Stimulated activated CD4-positive, alpha-beta T cell treated with anti-CD3 and anti-CD28 coated beads, Interleukin-12 subunit alpha, Interleukin-12 subunit beta, amount 100 ng/mL, for 4 hours (primary cell): ENCODE results near the gene ATP2C2.
"Not testable (repeated sequence)": the region's sequence is repeated elsewhere in the genome, so short reads cannot be mapped to it uniquely, and the experiment has no call there.

Experiments
- DNase-seq: peaks from one replicate; pipeline ENCODE4 v3.0.0-alpha.2; 2020

The ATP2C2 gene, protein sequence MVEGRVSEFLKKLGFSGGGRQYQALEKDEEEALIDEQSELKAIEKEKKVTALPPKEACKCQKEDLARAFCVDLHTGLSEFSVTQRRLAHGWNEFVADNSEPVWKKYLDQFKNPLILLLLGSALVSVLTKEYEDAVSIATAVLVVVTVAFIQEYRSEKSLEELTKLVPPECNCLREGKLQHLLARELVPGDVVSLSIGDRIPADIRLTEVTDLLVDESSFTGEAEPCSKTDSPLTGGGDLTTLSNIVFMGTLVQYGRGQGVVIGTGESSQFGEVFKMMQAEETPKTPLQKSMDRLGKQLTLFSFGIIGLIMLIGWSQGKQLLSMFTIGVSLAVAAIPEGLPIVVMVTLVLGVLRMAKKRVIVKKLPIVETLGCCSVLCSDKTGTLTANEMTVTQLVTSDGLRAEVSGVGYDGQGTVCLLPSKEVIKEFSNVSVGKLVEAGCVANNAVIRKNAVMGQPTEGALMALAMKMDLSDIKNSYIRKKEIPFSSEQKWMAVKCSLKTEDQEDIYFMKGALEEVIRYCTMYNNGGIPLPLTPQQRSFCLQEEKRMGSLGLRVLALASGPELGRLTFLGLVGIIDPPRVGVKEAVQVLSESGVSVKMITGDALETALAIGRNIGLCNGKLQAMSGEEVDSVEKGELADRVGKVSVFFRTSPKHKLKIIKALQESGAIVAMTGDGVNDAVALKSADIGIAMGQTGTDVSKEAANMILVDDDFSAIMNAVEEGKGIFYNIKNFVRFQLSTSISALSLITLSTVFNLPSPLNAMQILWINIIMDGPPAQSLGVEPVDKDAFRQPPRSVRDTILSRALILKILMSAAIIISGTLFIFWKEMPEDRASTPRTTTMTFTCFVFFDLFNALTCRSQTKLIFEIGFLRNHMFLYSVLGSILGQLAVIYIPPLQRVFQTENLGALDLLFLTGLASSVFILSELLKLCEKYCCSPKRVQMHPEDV

DNA sequence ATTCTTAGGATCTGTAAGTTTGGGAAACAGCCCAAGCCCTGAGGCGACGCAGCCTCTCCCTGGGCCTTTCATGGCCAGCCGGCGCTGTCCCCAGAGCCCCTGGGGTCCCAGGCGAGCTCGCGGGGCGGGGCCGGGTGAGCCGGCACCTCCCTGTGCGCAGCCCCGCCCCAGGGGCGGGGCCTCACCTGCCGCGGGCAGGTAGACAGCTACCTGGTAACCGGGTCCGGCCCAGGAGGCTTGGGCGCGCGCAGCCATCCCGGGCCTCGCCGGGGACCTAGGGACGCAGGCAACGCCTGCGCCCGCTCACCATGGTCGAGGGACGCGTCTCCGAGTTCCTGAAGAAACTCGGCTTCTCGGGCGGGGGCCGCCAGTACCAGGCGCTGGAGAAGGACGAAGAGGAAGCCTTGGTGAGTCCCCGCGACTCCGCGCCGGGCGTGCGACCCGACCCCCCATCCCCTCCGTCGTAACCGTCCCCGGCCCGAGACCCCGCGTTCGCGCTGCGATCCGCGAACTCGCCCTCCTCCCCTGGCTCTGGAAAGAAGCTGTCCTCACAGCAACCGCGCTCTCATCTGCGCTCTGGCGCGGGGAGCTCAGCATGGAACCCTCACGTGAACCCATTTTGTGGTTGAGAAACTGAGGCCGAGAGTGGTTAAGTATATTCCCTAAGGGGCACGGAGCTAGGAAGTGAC is at the start of gene ATP2C2:
Gene ATP2C2 (plus strand): TSS at position 231 of the 689 bp plus-strand sequence. CDS start 78 bp downstream, at position 309.
- no peak for DNase-seq

DNA sequence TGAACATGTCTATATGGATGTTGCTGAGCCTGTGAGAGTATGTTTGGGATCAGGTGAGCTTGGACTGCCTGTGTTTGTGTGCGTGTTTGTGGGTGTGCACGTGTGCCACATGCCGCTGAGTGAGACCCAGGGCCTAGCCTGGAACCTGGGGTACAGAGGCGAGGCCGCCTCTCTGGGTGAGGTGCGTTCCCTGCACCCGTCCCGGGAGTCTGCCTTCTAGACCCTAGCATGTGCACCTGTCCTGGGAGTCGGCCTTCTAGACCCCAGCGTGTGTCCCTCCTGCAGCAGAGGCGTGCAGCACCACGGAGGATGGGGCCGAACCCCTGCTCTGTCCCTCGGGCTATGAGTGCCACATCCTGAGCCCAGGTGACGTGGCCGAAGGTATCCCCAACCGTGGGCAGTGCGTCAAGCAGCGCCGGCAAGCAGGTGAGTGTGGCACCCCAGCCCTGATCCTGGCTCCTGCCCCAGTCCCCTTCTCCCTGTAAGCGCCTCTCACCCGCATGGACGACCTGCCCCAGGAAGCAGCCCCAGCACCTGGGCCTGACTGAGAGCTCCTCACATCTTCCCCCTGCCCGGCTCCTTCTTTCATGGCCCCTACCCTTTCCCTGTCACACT is 49.1 kb upstream of the ATP2C2 start:
- no peak for DNase-seq

DNA sequence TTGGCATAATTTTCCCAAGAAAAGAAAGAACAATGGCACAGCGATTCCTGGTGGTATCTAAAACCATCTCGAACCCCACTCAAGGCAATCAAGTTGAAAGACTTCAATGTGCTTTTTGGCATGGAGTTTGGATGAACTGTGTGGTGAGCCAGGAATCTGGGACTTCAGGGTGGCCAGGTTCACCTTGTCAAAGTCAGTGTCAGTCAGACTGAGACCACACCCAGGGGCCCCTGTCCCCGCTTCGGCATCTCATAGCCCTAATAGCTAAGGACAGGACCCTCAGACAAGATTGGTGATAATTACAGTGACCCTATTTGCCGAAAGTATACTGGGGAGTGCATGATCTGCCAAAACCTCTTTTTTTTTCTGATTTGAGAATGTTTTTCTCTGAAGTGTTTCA is 47.8 kb upstream of the ATP2C2 start:
- no peak for DNase-seq

DNA sequence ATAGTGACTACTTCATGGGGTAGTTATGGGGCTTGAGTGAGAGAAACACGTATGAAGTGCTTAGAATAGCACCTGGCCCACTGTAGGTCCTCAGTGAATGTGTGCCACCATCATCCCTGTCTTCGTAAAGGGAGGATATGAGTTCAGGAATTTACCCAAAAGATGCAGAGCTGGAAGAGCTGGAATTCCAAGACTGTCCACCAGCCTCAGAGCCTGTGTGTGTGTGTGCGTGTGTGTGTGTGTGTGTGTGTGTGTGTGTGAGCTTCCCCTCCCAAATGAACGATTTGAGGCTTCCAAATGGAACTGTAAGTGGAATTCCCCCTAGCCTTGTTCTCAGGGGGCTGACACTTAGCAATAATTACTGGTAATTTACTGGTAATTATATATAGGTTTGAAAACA is 46.4 kb upstream of the ATP2C2 start:
- no peak for DNase-seq

DNA sequence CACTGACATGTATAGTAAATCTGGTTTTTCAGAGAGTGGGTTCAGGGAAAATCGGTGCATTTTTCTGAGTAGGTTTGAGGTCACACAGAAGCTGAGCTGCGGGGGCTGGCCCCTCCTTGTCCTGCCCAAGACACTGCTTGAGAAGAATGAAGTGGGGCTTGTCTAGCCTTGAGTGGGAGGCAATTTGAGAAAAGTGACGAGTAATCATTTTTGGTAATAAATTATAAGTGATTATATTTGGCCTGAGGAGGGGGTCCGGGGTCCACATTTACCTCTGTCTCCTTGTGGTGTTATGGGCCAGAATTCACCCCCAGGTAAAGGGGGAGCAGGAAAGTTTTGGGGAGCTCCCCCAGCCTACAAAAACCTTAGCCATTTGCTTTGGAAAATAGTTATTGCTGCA is 45.6 kb upstream of the ATP2C2 start:
- no peak for DNase-seq

DNA sequence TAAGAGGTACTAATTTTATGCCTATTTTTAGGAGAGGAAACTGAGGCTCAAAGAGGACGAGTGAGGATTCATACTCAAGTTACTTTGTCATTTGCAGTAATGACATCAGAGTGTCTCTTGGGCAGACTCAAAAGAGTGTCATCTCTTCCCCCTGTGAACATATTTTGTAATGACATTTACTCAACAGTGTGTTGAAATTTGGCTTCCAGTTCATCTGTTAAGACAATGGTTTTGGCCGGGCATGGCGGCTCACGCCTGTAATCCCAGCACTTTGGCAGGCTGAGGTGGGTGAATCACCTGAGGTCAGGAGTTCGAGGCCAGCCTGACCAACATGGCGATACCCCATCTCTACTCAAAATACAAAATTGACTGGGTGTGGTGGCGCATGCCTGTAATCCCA is 44.7 kb upstream of the ATP2C2 start:
- no peak for DNase-seq

DNA sequence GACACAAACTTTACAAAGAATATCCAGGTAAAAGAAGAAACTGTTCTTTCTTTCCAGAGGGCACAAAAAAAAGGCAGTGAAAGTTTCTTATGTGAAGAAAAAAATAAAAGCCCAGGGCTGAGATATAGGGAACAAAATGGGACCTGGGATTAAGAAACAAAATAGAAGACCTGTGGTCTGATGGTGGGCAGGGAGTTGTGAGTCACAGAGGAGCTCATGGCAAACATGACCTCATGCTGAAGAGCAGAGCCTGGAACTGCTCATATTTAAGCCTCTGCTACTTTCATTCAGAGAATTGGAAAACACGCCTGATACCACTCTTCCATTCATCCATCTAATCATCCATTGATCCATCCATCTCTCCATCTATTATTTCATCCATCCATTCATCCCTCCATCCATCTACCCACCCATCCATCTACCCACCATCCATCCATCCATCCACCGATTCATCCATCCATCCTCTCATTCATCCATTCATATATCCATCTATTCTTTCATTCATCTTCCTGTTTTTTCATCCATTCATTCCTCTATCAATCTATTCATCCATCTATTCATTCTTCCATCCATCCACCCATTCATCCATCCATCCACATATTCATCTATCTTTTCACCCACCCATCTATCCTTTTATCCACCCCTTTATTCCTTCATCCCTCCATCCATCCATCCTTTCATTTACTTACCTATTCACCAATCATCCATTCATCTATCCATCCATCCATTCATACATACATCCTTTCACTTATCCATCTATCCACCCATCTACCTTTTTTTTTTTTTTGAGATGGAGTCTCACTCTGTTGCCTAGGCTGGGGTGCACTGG is 43.7 kb upstream of the ATP2C2 start:
- DNase-seq, result no peak

DNA sequence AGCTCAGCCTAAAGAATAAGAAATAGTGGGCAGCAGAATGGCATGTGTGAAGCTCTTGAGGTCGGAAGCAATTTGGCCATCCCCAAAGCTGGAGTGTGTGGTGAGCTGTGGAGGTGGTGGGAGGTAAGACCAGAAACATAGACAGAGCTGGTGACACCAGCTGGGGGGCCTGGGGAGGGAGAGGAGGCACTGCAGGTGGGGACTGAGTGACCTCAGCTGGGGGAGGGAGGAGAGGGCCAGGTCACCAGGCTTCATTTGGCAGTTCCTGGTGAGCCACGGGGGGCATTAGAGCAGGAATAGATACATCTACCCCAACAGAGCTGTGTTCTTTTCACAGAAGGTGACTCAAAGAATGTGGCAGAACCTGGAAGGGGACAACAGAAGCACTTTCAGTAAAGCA is 41.8 kb upstream of the ATP2C2 start:
- no peak for DNase-seq

DNA sequence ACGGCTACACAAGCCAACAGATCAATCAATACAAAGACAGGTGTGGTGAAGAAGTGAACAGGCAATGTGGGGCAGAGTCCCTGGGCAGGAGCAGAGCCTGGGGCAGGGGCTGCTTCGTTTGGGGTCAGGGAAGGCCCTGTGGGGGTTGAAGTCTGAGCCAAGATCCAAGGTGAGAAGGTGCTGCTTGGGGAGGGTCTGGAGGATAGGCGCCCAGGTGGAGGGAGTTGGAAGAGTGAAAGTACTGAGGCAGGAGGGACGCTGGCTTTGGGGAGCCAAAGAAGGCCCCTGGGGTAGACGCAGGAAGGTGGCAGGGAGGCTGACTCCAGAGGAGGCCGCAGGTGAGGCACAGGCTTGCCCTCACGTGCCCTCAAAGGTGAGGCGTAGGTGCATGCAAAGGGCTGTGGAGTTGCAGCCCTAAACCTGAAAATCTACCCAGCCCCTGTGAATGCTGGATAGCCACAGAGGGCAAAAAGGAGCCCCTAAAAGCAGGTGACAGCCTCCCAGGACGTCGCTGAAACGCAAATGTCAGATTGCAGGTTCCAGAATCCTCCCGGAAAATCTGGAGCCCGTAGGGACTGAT is 40.3 kb upstream of the ATP2C2 start:
- no peak for DNase-seq

DNA sequence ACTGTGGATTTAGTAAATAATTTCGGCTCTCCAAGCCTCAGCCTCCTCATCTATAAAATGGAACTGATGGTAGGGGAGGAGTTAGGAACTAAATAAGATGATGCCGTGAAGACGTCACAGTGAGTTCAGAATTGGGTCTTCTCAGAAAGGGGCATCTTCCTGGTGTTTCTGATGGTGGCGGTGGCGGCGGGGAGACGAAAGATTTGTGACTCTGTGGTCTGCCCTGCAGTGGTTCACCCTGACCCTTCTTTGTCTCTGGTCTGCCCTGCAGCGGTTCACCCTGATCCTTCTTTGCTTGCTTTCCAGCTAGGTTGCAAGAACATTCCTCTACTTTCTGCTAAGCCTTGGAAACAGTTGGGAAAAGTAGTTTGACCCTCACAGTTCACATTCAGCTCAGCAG is 39.3 kb upstream of the ATP2C2 start:
- DNase-seq, result no peak

DNA sequence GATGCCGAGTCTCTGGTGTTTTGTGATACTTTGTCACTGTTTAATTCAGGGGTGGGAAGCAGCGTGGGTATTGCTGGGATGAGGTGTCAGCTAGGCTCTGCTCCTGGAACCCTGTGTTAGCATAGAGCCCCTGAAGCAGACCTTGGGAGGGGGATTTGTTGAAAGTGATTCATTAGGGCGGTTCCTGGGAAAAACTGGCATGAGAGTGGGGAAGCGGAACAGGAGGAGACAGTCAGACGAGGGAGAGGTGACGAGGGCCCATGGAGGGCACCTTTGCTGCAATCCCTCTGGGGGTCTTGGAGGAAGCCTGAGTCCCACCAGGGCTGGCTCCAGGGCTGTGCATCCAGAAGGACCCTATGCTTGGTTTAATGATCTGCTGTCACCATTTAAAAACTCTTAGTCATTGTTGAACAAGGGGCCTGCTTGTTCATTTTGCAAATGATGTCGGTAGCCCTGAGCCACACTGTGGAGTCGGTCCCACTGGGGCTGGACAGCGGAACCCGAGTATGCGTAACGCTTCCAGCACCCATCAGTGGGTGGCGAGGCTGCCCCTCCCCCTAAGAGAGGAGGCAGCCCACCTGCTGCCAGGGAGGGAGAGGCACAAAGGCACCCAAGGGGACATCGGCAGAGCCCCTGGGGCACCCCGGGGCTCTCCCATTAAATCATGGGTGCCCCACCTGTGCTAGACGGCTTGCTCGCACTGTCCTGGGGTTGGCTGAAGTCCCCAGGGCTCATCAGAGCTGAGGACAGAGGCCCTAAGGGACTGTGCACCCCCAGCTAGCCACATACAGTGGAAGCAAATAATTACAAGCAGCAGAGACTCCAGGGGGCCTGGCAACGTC is 38.3 kb upstream of the ATP2C2 start:
- no peak for DNase-seq

DNA sequence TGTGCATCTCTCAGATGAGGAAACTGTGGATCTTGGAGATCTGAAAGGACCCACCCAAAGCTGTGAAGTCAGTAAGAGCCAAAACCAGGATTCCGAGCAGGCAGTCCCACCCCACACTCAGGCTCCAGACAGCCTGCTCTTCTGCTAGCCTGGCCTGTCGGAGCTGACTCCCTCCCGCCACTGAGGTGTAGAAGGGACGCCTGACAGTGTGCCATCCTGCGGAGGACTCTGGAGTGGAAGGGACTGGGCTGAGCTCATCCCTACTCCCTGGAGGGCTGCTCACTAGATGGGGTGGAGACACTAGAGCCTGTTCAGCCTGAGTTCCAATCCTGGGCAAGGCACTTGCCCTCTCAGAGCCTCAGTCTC is 37.7 kb upstream of the ATP2C2 start:
- DNase-seq, result no peak

DNA sequence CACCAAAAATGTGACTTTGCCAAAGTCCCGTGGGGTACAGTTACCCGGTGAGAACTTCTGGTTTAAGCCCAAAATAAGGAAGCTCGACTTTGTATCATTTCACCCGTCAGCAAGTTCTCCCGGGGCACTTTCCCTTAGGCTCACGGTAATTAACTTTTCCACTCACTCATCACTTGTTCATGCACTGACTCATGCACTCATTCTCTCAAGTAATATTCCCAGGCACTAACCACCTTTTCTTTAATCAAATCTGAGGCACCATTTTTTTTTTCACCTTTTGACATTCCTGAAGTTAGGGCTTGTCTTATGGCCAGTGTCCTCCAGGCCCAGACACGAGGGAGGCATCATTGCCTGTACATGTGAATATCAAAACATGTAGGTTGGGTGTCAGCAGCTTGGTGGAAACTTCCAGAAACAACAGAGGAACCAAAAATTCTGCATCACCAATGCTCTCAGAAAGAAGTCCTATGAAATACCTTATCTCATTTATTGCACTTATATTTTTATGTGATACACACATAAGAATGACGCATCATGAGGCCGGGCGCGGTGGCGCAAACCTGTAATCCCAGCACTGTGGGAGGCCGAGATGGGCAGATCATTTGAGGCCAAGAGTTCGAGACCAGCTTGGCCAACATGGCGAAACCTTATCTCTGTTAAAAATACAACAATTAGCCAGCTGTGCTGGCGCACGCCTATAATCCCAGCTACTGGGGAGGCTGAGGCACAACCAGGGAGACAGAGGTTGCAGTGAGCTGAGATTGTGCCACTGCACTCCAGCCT is 36.1 kb upstream of the ATP2C2 start:
- no peak for DNase-seq

DNA sequence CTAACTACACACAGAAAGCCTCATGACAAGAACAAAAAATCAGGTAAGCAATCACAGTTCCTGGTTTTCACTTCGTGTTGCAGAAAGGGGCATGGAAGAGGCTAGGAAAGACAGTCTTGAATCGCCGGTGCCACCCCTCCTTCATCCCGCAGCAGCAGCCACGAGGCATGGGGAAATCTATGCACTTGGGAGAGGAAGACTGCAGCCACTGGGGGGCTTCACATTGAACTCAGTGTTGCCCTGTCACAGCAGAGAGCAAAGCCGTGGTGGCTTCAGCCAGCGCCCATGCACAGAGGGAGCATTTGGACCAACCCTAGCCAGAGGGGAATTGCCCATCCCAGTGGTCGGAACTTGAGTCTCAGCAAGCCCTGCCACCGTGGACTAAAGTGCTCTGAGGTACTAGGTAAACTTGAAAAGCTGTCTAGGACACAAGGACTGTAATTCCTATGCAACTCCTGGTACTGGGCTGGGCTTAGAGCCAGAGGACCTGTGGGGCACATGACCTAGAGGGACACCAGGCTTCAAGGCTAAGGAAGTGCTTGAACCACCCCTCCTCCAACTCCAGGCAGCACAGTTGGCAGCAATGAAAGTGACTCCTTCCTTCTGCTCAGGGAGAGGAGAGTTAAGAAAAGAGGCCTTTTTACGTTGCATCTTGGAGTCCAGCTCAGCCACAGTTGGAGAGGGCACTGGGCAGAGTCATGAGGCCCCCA is 35.2 kb upstream of the ATP2C2 start:
- no peak for DNase-seq

DNA sequence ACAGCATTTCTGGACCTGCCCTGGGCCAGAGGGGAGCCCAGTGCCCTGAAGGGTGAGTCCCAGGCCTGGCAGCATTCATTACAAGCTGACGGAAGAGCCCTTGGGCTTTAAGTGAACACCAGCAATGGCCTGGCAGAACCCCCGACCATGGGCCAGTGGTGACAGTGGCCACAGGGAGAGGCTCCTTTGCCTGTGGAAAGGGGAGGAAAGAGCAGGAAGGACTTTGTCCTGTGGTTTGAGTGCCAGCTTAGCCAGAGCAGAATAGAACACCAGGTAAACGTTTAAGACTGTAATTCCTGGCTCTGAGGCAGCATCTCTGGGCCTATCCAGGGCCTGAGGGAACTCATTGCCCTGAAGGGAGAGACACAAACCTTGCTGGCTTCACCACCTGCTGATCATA is 34.3 kb upstream of the ATP2C2 start:
- DNase-seq, result no peak

DNA sequence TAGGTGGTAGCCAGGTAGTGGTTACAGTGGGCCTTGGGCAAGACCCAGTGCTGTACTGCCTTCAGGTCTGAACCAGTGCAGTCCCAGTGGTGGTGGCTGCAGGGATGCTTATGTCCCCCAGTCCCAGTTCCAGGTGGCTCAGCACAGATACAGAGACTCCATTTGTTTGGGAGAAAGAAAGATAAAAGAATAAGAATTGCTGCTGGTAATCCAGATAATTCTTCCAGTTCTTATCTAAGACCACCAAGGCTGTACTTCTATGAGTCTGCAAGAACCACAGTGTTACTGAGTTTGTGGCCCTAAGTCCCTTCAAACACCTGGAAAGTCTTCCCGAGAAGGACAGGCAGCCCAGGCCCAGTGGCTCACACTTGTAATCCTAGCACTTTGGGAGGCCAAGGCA is 33.9 kb upstream of the ATP2C2 start:
- DNase-seq, result no peak

DNA sequence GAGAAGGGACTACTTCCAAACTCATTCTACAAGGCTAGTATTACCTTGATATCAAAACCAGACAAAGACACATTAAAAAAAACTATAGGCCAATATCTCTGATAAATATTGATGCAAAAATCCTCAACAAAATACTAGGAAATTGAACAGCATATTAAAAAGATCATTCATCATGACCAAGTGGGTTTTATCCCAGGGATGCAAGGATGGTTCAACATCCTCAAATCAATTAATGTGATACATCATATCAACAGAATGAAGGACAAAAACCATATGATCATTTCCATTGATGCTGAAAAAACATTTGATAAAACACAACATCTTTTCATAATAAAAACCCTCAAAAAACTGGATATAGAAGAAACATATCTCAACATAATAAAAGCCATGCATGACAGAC is 31.1 kb upstream of the ATP2C2 start:
- not testable (repeated sequence) for DNase-seq

DNA sequence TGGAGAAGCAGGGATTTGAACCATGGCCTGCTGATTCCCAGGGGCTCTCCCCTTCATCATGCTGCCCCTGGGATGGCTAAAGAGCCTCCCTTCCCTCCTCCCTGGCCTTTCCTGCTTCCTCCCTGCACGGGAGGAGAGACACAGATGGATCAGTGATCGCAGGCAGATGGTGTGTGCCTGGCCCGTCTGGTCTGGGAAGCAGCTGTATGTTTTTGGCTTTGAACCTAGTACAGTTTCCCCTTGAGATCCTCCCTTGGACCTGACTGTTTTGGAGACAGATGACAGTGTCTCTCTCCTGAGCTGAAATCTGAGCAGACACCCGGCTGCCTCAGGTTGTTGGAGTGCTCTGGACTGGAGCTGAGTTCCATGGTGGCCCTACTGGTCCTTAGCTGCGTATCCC is 29.0 kb upstream of the ATP2C2 start:
- DNase-seq, result no peak

DNA sequence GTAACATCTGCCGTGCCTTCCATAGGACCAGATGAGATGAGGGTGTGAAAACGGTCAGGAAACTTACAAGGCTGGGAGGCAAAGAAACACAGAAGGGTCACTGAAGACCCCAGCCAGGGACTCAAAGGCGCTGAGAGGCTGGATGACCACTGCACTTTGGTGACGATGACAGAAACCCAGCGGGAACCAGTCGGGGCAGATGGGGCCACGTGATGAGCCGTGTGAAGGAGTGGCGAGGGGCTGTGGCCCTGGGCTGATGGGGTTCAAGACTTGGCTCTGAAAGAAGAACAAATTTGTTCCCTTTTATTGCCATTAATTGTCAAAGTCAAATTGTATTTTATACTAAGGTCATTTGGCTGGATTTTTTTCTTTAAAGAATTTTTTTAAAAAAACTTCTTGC is 28.6 kb upstream of the ATP2C2 start:
- DNase-seq, result no peak
